KOPT-K1 (cell line): ENCODE results near the gene CCDC88C.

Experiments
- H3K27ac ChIP-seq: fragments of 200-600 bp; sonication (generic); 2 replicates; pipeline ENCODE4 v1.5.1; 2016; ENCODE audit warnings: antibody characterized with exemption, mild to moderate bottlenecking, low read depth, low read length; ENCODE audit not compliant: poor library complexity, severe bottlenecking
- H3K36me3 ChIP-seq: fragments of 200-600 bp; sonication (generic); 2 replicates; pipeline ENCODE4 v1.5.1; 2017; ENCODE audit warnings: antibody characterized with exemption, mild to moderate bottlenecking, low read length, moderate library complexity; ENCODE audit not compliant: insufficient read depth
- H3K9me3 ChIP-seq: fragments of 200-600 bp; sonication (generic); 2 replicates; pipeline ENCODE4 v1.5.1; 2017; ENCODE audit warnings: antibody characterized with exemption, low read length, mild to moderate bottlenecking; ENCODE audit not compliant: insufficient read depth, poor library complexity, severe bottlenecking

Gene CCDC88C

GRCh38 chr14:91332986-91333649, 84.5 kb downstream of the CCDC88C start:
- Histone ChIP-seq H3K27ac (peak overlapping the region; percentile 51), H3K9me3 (no peaks in the 10 kb centered on the region), H3K36me3 (peaks cover 100% of the 10 kb centered on the region)

DNA sequence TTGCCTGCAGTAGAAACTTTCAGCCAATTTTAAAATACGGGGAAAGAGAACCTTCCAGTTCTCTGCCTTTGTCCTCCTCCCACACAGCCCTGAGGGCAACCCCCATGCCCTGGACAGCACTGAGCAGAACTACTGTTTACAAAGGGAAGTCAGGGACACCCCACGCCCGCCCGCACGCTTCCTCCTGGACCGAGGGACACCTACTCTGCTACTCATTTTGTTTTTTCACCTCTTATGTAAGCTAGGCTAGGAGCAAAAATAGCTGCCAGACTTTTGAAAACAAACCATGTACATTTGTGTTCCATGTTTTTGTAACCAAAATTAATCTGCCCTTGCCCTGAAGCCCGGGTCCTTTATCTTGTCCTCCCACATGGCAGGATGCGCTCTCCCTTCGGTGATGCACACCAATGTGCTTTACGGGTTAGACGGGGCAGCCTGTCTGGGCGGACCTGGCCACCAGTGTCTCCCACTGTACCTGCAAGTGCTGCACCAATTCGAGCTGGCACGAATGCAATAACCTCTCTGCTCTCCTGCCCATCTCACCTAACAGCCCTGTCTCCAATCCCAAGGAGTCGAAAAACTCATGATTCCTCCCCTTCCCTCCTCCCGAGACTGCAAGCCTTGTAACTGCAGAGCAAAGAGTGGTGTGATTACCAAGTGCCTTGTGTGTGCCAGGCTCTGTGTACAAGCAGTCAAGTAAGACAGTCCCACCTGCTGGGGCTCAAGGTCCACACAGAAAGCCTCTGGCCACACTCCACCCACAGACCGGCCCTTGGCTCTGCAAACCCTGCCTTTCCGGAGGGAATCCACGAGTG, 85.2 kb downstream of the CCDC88C start:
- H3K36me3 ChIP-seq, result peaks cover 99% of the 10 kb centered on the region
- no peaks in the 10 kb centered on the region for H3K9me3 ChIP-seq
- H3K27ac ChIP-seq, result peak overlapping the region; percentile 51

DNA sequence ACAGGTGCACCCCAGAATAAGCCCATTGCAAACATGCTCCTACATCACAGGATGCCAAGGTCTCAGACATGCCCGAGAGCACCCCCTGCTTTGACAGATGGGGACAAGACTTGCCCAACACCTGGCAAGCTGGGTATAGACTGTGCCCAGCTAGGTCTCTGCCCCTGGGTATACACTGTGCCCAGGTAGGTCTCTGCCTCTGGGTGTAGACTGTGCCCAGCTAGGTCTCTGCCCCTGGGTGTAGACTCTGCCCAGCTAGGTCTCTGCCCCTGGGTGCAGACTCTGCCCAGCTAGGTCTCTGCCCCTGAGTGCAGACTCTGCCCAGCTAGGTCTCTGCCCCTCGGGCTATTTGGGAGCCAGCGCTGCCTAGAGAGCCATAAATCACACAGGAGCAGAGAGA, 85.9 kb downstream of the CCDC88C start:
- Histone ChIP-seq H3K9me3 (no peaks in the 10 kb centered on the region), H3K36me3 (peaks cover 98% of the 10 kb centered on the region), H3K27ac (peak overlapping the region; percentile 51)

- Histone ChIP-seq H3K36me3 (peaks cover 98% of the 10 kb centered on the region), H3K27ac (peak overlapping the region; percentile 51), H3K9me3 (no peaks in the 10 kb centered on the region)
Measured at GRCh38 chr14:91330856-91331255, 86.8 kb downstream of the CCDC88C start.

DNA sequence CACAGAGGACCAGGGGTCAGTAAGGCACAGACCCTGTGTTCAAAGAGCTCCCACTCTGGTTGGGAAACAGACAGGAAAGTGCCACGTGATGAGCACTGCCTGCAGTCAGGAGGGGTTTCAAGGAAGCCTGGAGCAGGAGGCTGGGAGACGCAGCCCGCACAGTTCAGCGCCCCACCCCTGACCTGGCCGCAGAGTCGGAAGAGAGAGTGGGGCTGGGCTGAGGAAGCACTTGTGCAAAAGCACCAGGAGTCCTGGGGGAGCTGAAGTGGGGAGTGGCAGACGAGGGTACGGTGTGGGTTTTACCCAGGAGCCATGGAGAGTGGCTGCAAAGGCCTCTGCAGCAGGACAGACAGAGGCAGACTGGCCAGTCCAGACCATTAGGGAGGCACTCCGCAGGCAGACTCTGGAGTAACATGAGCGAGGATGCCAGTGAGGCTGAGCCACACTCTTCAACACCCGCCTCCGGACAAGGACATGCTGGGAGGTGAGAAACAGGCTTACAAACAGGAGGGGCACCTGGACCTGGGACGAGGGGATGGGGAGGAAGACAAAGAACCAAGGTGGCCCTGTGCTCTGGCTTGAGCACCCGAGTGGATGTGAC, 87.4 kb downstream of the CCDC88C start:
- Histone ChIP-seq H3K9me3 (no peaks in the 10 kb centered on the region), H3K27ac (peak overlapping the region; percentile 51), H3K36me3 (peaks cover 98% of the 10 kb centered on the region)

DNA sequence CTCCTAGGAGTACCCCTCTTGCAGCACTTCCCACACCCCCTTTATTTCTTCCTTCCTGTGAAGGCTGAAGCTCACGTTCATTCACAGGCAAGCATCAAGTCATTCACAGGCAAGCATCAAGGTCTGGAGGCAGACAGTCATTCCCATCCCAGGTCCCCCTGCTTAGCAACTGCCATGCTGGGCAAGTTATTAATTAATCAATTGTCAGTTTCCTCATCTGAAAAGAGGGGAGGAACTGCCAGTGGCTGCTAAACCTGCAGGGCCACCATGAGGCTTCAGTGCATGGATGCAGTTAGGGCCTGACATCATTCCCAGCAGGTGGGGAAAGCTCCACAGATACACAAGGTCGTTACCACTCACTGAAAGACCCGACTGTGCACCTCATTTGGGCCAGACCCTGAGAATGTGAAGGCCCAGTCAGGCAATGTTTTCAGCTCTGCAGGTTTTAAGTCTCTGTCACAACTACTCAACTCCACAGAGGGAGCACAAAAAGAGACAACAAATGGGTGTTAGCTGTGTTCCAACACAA, 88.1 kb downstream of the CCDC88C start:
- no peaks in the 10 kb centered on the region for H3K9me3 ChIP-seq
- peaks cover 98% of the 10 kb centered on the region for H3K36me3 ChIP-seq
- H3K27ac ChIP-seq, result peak overlapping the region; percentile 2

- Histone ChIP-seq H3K36me3 (peaks cover 93% of the 10 kb centered on the region), H3K9me3 (no peaks in the 10 kb centered on the region), H3K27ac (peak overlapping the region; percentile 62)
Measured at GRCh38 chr14:91328313-91329050, 89.1 kb downstream of the CCDC88C start.

- no peaks in the 10 kb centered on the region for H3K9me3 ChIP-seq
- peak overlapping the region; percentile 62 for H3K27ac ChIP-seq
- peaks cover 93% of the 10 kb centered on the region for H3K36me3 ChIP-seq
Measured at GRCh38 chr14:91327661-91328312, 89.8 kb downstream of the CCDC88C start.

DNA sequence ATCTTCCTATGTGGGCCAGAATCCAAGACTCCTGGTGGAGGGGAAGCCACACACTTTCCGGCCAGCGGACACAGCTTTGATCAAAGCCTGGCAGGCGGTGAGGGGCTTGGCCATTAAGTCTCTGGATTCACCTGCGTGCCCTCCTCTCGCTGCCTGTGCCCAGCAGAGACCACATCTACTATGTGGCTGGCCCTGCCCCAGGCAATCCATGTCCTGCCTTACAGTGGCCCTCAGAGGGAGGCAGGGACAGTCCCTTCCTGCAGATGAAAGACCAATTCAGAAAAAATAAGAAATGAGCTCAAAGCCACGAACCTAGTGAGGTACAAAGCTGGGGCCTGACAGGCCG, 90.4 kb downstream of the CCDC88C start:
- Histone ChIP-seq H3K9me3 (no peaks in the 10 kb centered on the region), H3K27ac (peak overlapping the region; percentile 62), H3K36me3 (peaks cover 93% of the 10 kb centered on the region)

- H3K9me3 ChIP-seq, result no peaks in the 10 kb centered on the region
- H3K27ac ChIP-seq, result peak overlapping the region; percentile 62
- peaks cover 93% of the 10 kb centered on the region for H3K36me3 ChIP-seq
Measured at GRCh38 chr14:91326514-91327249, 90.9 kb downstream of the CCDC88C start.

DNA sequence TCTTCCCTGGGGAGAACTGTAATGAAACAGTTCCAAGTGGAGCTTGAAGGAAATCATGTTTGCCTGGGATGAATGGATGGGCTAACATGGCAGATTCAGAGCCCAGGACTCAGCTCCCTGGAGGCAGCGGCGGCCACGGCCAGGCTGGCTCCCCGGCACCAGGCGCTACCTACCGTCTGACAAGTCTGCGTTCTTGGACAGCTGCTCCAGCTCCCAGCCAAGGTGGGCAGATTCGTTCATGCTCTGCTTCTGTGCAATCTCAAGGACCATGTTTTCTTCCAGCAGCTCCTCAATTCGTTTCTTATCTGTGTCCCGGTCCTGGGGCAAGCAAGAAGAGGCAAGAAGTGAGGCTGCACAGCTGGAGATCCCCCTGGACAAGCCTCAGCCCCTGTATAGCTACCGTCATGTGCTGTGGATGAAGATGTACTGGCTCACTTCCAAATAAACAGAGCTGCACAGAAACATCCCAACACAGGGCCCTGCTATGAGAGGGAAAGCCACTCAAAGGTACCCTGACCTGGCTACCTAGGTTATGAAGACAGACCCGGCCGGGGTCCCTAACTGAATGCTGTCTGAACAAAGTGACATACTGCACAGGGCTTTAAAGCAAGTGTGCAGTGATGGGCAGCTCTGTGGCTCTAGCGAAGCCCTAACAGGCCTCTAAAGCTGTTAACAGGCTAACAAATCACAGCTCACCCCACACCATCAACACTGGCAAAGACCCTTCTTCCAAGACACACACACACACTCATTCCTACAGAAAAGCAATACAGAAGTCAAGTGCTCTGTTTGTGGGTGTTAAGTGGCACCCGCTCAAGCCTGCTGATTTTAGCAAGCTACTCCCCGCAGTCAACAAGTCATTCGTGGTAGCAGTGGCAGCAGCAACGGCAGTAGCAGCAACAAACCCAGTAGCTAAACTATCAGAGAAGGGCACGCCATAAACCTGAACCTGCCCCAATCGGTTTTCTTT, 92.7 kb downstream of the CCDC88C start:
- Histone ChIP-seq H3K9me3 (no peaks in the 10 kb centered on the region), H3K27ac (peak overlapping the region; percentile 85), H3K36me3 (peaks cover 93% of the 10 kb centered on the region)

DNA sequence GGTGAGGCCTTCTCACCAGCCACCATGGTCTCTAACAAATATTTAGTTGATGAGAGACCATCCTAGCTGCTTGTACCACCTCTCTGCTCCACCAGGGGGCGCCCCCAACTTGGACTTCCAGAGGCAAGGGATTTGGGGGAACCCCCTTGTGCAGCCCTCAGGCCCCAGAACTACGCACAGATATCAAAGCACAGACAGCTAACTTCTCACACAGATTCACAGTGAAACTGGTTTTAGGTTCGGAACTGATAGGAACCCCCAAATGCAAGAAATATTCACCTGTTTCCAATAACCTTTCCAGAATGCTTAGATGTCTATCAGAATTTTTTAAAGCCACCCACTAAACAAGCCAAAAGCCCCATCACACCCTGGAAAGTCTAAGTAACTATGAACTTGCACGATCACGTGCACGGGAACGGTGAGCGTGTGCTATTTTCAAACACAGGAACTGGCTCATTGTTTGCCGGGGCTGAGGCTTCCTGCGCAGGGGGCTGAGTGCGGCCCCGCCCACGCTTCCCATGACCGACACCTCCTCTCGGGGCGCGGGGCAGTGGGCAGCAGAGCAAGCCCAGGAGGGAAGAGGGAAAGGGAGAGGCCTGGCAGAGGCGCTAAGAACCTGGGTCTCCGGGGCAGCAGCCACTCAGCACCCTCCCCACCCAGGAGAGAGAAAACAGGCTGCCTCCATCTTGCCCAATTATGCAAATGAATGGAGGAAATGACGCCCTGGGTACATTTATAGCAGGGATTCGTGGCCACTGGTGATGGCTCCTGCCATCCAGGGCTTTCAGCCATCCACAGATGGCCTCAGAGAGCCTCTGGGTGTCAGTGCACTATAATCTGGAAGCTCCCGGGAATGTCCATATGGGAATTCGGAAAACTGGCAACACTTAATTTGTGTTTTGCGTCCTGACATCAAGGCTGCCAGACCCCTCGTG, 93.7 kb downstream of the CCDC88C start:
- Histone ChIP-seq H3K9me3 (no peaks in the 10 kb centered on the region), H3K27ac (peak overlapping the region; percentile 85), H3K36me3 (peaks cover 92% of the 10 kb centered on the region)
